NK-92 treated with Interleukin-12 subunit alpha and Interleukin-12 subunit beta, amount 100 ng/mL, for 24 hours (cell line): ENCODE data around the gene DCLK2.

Source experiments
- DNase-seq: peaks from one replicate; lab custom pipeline; 2025; lab: John Stamatoyannopoulos, UW

The DCLK2 gene

GRCh38 chr4:150242820-150243458 is 164.7 kb downstream of the DCLK2 start:
- DNase-seq, result no peak

DNA sequence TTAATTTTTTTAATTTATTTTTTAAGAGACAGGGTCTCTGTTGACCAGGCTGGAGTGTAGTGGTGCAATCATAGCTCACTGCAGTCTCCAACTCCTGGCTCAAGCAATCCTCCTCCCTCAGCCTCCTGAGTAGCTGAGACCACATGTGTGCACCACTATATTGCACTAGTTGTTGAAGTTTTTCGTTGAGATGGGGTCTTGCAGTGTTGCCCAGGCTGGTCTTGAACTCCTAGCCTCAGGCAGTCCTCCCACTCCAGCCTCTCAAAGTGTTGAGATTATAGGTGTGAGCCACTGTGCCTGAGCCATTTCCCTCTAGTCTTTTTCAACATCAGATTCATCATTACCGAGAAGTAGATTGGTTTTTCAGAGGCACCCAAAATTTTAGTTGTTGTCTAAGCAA is 165.7 kb downstream of the DCLK2 start:
- no peak for DNase-seq

GRCh38 chr4:150244600-150244999 is 166.4 kb downstream of the DCLK2 start:
- DNase-seq, result no peak

DNA sequence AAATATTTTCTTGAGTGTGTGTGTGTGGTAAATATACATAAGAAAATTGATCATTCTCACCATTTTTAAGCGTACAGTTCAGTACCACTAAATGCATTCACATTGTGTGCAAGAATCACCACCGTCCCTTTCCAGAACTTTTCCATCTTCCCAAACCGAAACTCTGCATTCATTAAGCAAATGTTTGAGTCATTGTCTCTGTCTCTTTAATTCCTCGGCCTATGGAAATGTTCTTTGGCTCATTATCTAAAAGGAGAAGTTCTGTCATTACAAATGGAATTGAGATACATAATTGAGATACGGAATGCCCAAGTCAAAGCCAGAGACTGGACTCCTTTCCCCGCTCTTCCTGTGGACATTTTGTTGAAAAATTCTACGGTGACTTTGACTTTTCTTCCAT is 168.9 kb downstream of the DCLK2 start:
- DNase-seq, result no peak

DNA sequence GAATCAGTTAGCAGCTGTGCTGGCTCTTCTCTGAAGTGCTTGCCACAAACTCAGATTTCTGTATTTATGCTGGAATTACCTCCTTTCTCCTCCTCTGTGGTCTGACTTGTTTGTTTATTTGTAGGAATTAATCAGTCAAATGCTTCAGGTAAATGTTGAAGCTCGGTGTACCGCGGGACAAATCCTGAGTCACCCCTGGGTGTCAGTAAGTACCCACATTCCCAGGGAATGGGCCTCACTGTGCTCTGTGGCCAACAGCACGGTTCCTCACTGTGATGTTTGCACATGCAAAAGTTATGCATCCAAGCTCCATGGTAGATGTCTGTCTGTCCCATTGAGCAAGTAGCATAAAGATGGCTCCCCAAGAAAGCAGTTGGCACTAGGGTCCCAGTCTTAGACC is 169.9 kb downstream of the DCLK2 start:
- no peak for DNase-seq

- DNase-seq, result no peak
Measured at GRCh38 chr4:150250293-150250997, 172.2 kb downstream of the DCLK2 start.

- no peak for DNase-seq
Measured at GRCh38 chr4:150250998-150251651, 172.9 kb downstream of the DCLK2 start.

DNA sequence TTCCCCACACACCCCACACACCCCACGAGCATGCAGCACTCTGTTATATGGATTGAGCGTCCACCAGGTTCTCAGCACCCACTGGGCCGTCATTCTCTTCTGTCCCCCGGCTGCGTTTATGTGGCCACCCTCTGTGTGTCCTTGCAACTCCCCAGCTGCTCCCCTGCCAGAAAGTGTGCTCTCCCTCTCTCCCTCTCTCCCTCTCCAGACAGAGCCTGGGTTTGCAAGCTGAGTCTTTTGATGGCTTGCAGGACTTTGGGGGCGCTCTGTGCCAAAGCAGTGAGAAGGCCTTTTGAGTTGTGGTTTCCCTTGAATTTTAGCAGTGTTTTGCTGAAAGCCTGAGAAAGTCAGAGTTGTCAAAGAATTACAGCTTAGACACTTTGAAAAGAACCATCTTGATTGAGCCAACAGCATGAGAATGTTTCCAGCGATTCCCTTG is 173.5 kb downstream of the DCLK2 start:
- no peak for DNase-seq

- no peak for DNase-seq
Measured at GRCh38 chr4:150252306-150252705, 174.1 kb downstream of the DCLK2 start.

DNA sequence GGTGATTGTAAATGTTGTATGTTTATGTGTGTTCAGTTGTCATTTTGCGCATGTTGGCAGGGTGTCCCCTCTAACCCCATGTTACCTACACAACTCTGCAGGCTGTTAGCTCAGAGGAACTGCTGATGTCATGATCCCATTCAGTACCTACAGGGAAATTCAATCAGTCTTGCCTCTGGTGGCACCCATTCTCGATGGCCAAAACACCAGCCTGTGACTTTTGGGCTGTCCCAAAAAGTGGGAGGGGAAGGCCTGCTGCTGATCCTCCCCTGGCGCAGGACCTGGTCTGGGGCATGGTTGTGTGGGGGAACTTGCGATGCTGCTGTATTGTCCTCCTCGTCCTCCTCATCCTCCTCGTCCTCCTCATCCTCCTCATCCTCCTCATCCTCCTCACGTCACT is 174.5 kb downstream of the DCLK2 start:
- DNase-seq, result no peak

DNA sequence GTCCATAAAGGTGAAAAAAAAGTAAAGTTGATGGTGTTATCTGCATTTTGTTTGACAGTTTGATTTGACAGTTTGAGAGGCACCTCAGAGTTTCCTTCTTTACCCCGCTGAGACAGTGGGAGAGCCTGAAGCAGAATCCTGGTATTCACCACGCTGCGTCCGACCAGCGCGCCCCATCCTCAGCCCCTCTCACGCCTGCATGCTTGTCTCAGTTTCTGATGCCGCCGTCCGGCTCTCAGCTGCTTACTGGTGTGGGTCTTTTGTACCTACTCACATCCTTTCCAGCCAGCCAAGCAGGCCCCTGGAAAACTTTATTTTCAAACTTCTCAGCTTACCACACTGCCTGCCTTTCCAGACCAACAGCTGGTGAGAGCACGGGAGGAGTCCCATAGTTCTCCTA is 175.2 kb downstream of the DCLK2 start:
- no peak for DNase-seq

GRCh38 chr4:150253965-150254630 is 175.9 kb downstream of the DCLK2 start:
- DNase-seq, result no peak

DNA sequence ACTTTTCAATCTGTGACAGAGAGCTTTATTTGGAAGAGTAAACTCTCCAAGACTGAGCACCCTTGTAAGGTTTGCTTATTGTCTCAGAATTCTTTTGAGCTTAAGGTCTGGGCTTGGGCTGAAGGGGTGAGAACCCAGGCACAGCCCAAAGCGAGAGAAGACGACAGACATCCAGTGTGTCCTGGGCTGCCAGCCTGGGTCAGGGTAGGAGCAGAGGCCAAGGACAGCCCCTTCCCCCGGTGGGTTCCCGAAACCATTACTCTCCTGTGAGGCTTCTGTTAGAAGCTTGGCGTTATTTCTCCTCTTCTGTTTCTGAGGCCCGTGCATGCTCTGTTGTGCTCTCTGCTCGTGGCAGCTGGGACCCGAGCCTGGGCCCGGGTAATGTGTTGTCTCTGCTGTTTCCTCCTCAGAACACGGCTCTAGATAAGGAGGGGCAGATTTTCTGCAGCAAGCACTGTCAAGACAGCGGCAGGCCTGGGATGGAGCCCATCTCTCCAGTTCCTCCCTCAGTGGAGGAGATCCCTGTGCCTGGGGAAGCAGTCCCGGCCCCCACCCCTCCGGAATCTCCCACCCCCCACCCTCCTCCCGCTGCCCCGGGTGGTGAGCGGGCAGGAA is 177.5 kb downstream of the DCLK2 start:
- DNase-seq, result no peak

GRCh38 chr4:150256225-150256620 is 178.0 kb downstream of the DCLK2 start:
- no peak for DNase-seq

- no peak for DNase-seq
Measured at GRCh38 chr4:150256841-150257730, 178.8 kb downstream of the DCLK2 start.

DNA sequence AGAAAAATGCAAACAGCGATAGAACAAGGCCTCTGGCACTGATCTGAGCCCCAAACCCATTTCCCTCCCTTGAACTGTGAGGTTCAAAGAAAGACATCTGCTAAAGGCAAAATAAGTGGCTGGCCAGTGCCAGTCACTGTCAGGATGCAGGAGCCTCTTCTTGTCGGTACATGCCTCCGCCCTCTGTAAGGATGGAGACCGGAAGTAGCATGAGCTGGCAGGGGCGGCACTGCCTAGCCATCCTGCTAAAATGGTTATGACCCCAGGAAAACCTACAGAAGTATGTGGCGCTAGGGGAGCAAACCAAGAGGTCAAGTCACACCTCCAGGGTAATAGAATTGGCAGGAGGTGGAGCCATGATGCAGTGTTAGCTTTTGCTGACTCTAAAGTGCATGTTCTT is 180.3 kb downstream of the DCLK2 start:
- DNase-seq, result no peak

DNA sequence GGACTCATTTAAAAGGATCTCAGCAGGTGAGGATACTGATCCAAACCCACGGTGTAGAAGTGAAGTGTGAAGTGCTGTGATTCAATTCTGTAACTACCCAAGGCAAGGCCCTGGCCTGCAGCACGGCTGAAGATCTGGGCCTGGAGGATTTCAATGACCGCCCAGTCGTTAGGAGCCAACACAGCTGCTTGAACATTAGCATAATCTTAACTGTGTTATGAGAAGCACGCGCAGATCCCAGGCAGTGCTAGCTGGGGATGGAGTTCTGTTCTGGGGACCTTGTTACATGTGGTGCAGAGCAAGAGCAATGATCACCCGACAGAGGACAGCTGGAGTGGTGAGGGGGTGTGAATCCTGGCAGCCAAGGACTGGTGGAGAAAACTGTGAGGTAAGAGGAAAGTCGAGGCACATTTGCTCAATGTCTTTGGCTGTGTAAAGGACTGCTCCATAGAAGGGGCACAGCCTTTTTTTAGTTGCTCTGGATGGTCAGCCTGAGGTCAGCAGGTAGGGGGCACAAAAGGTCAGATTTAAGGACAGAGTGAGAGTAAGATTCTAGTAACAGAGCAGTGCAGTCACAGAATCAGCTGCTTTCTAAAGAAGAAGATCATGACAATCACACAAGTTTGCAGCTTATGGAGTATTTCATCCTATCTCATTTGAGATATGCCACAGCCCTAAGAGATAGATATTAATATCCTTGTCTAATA is 181.8 kb downstream of the DCLK2 start:
- no peak for DNase-seq

DNA sequence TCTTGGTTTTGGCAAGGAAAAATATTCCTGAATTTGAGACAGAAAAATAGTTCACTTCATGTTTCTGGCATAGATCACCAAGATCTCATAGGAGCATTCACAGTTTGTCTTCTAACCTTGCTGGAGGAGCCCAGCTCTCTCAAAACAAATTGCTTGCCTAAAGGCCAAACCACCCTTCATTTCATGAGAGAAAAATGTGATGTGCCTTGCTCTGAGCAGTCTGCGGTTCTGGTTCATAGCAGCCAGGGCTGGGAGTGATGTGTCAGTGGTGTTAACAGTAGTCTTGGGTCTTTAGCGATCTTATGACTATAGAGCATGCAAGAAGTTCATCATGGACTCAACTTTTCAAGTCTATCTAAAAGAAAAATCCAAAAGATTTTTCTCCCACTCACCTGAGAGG is 183.3 kb downstream of the DCLK2 start:
- DNase-seq, result no peak

- no peak for DNase-seq
Measured at GRCh38 chr4:150262611-150263010, 184.4 kb downstream of the DCLK2 start.

DNA sequence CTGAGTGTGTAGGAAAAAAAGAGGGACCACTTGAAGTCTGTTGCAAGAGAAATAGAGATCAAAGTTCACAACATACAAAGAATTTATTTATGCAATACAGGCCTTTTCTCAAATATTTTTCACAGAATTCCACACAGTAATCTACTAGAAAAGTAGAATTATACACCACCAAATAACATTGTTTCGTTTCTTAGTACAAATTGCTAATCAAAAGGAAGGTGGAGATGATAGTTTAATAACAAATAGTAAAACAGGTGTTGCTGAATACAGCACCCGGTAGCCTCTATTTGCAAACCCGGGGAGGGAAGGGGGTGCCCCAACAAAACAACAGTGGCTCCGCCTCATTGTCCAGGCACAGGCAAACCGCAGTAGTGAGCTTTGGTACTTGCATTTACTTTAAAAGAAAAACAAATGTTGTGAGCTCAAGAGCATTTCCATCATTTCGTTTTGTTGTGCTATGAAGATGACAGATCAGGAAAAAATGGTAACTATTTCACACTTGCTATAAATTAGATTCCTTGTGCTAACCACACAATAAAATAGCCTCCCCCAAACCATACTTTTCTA is 186.4 kb downstream of the DCLK2 start:
- DNase-seq, result no peak
